GM12892 (cell line): ENCODE measurements around the gene LIFR.

Experiments used
- POLR2A ChIP-seq: IDR thresholded peaks from 2 replicates; pipeline ENCODE4 v1.6.1; 2011; ENCODE audit warnings: low read depth, low read length, control low read depth
- TAF1 ChIP-seq: IDR thresholded peaks from 2 replicates; pipeline ENCODE4 v1.6.1; 2011; ENCODE audit warnings: low read depth, mild to moderate bottlenecking, control low read depth, low read length, borderline replicate concordance

DNA sequence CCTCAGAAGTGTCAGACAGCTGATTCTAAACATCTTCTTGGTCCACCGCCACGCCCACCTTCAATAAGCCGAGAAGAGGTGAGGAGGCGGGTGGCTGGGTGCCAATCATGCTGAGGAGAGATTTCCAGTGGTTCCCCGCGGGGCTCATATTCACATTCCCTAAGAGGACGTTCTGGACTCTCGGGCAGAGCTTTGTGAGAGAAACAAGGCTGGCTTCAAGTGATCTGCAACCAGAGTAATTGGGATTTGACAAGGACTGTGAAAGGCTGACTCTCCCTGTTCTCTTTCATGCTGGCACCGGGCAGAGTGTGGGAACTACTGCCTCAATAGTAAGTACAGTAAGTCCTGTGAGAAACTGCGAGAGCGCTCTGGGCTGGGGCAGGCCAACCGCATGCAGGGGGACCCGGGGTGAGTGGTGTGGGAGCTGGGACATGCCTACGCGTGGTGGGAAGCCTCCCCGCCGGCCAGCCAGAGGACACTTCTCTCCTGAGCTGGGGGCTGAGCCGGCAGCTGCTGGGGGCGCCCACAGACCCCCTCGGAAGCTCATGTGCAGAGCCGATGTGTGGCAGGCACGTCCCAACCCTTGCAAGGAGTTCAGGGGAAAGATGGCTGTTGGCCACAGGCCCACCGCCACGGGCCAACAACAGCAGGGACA, 110.9 kb downstream of the LIFR start:
- no peak for TF ChIP-seq POLR2A
- no peak for TF ChIP-seq TAF1
